ENCODE results near the gene B3GALT6. TPM values are rescaled to one million over a fixed set of nuclear protein-coding genes. Genes with fewer than 3 reads are reported as not detected.

B3GALT6 gene
- total and polyA plus RNA-seq, 2 experiments from 2014 or later, result 5.5 to 26.5 TPM

DNA sequence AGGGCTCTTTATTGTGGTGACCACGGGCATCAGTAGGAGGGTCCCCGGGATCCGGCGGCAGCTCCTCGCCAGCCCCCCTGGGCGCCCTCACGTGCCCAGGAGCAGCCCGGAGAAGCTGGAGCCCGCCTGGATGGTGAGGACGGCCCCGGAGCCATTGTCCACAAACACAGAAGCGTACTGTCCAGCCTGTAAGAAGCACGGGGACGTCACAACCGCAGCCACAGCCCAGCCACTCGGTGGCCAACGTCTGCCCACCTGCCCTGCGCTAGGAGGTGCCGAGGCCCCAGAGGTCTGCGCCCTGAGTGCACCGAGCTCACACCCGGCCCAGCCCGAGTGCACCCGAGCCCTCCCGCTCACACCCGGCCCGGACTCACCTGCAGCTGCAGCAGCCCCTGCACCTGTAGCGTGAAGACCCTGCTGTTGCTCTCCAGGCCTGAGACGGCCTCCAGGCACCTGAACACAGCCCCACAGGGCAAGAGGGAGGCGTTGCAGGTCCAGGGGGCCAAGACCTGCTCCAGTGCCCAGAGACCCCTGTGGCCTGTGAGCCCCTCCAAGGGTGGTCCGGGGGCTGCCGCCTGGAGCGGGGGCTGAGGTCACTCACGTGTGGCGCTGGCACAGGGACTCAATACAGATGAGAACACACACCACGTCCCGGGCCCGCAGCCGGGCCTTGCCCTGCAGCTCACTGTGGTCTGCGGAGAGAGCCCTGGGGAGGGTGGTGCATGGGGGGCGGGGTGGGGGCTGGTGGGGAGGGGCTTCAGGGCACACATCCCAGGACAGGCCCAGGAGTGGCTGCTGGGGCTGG is 10.6 kb downstream of the B3GALT6 start:
- no peaks in the 10 kb centered on the region for H3K36me3 ChIP-seq (ENCODE audit: insufficient read depth)
- no peak overlapping the region for H2AFZ ChIP-seq
- no peaks in the 10 kb centered on the region for H3K9me2 ChIP-seq (ENCODE audit: insufficient read depth)
- Mint-ChIP-seq H3K27ac (no peak overlapping the region), H3K4me1 (no peaks in the 10 kb centered on the region), H3K27me3 (ENCODE audit: insufficient read depth, low read depth, poor library complexity) (peaks cover 6% of the 10 kb centered on the region), H3K36me3 (ENCODE audit: low read depth) (no peaks in the 10 kb centered on the region), H3K4me3 (no peak overlapping the region), H3K9me3 (no peaks in the 10 kb centered on the region)
- peaks cover 10% of the 10 kb centered on the region; the same call in 1 of the 2 replicates for H3K27me3 ChIP-seq (ENCODE audit: insufficient read depth)
- H3K4me3 ChIP-seq, result no peak overlapping the region
- TF ChIP-seq CREB1 (CRISPR knock-in tag; IDR thresholded peaks at IDR 0.05; ENCODE audit: low read depth), result no peak
- no peak for TF ChIP-seq STAT1 (IDR thresholded peaks at IDR 0.05; ENCODE audit: unreplicated experiment)
- TF ChIP-seq, protein P1, sequence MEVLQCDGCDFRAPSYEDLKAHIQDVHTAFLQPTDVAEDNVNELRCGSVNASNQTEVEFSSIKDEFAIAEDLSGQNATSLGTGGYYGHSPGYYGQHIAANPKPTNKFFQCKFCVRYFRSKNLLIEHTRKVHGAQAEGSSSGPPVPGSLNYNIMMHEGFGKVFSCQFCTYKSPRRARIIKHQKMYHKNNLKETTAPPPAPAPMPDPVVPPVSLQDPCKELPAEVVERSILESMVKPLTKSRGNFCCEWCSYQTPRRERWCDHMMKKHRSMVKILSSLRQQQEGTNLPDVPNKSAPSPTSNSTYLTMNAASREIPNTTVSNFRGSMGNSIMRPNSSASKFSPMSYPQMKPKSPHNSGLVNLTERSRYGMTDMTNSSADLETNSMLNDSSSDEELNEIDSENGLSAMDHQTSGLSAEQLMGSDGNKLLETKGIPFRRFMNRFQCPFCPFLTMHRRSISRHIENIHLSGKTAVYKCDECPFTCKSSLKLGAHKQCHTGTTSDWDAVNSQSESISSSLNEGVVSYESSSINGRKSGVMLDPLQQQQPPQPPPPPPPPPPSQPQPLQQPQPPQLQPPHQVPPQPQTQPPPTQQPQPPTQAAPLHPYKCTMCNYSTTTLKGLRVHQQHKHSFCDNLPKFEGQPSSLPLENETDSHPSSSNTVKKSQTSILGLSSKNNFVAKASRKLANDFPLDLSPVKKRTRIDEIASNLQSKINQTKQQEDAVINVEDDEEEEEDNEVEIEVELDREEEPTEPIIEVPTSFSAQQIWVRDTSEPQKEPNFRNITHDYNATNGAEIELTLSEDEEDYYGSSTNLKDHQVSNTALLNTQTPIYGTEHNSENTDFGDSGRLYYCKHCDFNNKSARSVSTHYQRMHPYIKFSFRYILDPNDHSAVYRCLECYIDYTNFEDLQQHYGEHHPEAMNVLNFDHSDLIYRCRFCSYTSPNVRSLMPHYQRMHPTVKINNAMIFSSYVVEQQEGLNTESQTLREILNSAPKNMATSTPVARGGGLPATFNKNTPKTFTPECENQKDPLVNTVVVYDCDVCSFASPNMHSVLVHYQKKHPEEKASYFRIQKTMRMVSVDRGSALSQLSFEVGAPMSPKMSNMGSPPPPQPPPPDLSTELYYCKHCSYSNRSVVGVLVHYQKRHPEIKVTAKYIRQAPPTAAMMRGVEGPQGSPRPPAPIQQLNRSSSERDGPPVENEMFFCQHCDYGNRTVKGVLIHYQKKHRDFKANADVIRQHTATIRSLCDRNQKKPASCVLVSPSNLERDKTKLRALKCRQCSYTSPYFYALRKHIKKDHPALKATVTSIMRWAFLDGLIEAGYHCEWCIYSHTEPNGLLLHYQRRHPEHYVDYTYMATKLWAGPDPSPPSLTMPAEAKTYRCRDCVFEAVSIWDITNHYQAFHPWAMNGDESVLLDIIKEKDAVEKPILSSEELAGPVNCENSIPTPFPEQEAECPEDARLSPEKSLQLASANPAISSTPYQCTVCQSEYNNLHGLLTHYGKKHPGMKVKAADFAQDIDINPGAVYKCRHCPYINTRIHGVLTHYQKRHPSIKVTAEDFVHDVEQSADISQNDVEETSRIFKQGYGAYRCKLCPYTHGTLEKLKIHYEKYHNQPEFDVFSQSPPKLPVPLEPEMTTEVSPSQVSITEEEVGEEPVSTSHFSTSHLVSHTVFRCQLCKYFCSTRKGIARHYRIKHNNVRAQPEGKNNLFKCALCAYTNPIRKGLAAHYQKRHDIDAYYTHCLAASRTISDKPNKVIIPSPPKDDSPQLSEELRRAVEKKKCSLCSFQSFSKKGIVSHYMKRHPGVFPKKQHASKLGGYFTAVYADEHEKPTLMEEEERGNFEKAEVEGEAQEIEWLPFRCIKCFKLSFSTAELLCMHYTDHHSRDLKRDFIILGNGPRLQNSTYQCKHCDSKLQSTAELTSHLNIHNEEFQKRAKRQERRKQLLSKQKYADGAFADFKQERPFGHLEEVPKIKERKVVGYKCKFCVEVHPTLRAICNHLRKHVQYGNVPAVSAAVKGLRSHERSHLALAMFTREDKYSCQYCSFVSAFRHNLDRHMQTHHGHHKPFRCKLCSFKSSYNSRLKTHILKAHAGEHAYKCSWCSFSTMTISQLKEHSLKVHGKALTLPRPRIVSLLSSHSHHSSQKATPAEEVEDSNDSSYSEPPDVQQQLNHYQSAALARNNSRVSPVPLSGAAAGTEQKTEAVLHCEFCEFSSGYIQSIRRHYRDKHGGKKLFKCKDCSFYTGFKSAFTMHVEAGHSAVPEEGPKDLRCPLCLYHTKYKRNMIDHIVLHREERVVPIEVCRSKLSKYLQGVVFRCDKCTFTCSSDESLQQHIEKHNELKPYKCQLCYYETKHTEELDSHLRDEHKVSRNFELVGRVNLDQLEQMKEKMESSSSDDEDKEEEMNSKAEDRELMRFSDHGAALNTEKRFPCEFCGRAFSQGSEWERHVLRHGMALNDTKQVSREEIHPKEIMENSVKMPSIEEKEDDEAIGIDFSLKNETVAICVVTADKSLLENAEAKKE (CRISPR knock-in tag; IDR thresholded peaks at IDR 0.05), result no peak
- no peak for TF ChIP-seq ZNF114 (CRISPR knock-in tag; IDR thresholded peaks at IDR 0.05)
- TF ChIP-seq EZH2 (IDR thresholded peaks at IDR 0.05; ENCODE audit: low read depth, unreplicated experiment), result no peak
- TF ChIP-seq EZH2phosphoT487 (IDR thresholded peaks at IDR 0.05; ENCODE audit: unreplicated experiment), result no peak
- TF ChIP-seq, protein P2, sequence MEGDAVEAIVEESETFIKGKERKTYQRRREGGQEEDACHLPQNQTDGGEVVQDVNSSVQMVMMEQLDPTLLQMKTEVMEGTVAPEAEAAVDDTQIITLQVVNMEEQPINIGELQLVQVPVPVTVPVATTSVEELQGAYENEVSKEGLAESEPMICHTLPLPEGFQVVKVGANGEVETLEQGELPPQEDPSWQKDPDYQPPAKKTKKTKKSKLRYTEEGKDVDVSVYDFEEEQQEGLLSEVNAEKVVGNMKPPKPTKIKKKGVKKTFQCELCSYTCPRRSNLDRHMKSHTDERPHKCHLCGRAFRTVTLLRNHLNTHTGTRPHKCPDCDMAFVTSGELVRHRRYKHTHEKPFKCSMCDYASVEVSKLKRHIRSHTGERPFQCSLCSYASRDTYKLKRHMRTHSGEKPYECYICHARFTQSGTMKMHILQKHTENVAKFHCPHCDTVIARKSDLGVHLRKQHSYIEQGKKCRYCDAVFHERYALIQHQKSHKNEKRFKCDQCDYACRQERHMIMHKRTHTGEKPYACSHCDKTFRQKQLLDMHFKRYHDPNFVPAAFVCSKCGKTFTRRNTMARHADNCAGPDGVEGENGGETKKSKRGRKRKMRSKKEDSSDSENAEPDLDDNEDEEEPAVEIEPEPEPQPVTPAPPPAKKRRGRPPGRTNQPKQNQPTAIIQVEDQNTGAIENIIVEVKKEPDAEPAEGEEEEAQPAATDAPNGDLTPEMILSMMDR (conservative IDR thresholded peaks at IDR 0.05; ENCODE audit: low read depth in 2 of 2), result no peak
- TF ChIP-seq, protein P3, sequence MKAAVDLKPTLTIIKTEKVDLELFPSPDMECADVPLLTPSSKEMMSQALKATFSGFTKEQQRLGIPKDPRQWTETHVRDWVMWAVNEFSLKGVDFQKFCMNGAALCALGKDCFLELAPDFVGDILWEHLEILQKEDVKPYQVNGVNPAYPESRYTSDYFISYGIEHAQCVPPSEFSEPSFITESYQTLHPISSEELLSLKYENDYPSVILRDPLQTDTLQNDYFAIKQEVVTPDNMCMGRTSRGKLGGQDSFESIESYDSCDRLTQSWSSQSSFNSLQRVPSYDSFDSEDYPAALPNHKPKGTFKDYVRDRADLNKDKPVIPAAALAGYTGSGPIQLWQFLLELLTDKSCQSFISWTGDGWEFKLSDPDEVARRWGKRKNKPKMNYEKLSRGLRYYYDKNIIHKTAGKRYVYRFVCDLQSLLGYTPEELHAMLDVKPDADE (IDR thresholded peaks at IDR 0.05), result no peak
- no peak for TF ChIP-seq JUNB (IDR thresholded peaks at IDR 0.05; ENCODE audit: unreplicated experiment)
- TF ChIP-seq, protein P4, sequence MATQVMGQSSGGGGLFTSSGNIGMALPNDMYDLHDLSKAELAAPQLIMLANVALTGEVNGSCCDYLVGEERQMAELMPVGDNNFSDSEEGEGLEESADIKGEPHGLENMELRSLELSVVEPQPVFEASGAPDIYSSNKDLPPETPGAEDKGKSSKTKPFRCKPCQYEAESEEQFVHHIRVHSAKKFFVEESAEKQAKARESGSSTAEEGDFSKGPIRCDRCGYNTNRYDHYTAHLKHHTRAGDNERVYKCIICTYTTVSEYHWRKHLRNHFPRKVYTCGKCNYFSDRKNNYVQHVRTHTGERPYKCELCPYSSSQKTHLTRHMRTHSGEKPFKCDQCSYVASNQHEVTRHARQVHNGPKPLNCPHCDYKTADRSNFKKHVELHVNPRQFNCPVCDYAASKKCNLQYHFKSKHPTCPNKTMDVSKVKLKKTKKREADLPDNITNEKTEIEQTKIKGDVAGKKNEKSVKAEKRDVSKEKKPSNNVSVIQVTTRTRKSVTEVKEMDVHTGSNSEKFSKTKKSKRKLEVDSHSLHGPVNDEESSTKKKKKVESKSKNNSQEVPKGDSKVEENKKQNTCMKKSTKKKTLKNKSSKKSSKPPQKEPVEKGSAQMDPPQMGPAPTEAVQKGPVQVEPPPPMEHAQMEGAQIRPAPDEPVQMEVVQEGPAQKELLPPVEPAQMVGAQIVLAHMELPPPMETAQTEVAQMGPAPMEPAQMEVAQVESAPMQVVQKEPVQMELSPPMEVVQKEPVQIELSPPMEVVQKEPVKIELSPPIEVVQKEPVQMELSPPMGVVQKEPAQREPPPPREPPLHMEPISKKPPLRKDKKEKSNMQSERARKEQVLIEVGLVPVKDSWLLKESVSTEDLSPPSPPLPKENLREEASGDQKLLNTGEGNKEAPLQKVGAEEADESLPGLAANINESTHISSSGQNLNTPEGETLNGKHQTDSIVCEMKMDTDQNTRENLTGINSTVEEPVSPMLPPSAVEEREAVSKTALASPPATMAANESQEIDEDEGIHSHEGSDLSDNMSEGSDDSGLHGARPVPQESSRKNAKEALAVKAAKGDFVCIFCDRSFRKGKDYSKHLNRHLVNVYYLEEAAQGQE (IDR thresholded peaks at IDR 0.05; ENCODE audit: unreplicated experiment), result no peak
- TF ChIP-seq NANOG (IDR thresholded peaks at IDR 0.05; ENCODE audit: borderline replicate concordance), result no peak
- TF ChIP-seq POLR2AphosphoS5 (IDR thresholded peaks at IDR 0.05; ENCODE audit: low read depth), result no peak
- TF ChIP-seq ZNF331 (CRISPR knock-in tag; IDR thresholded peaks at IDR 0.05; ENCODE audit: low read depth), result no peak
- H3K27ac ChIP-seq (ENCODE audit: low read depth), result no peak overlapping the region
- peaks cover 3% of the 10 kb centered on the region; the same call in 1 of the 2 replicates for H3K4me1 ChIP-seq (ENCODE audit: insufficient read depth)
- H3K79me2 ChIP-seq (replicated peaks; ENCODE audit: insufficient read depth), result no peaks in the 10 kb centered on the region
- DNase-seq (ENCODE audit: low spot score), result no peak
- H4K20me1 ChIP-seq (replicated peaks; ENCODE audit: insufficient read depth), result no peaks in the 10 kb centered on the region
- no peaks in the 10 kb centered on the region for H3F3A ChIP-seq (replicated peaks; ENCODE audit: low read depth)
- no peak for ATAC-seq
- H3K4me2 ChIP-seq, result no peak overlapping the region

Data from GM23338 (cell line).